Femur (tissue), 1 donor: Measurements from ENCODE around the gene PPTC7.
"Not testable (repeated sequence)": the region's sequence is repeated elsewhere in the genome, so short reads cannot be mapped to it uniquely, and the experiment has no call there.

Source experiments
- DNase-seq: peaks from one replicate; pipeline ENCODE4 v3.0.0-alpha.2; 2017

PPTC7 gene

GRCh38 chr12:110531741-110532333, 51.3 kb downstream of the PPTC7 start:
- no peak for DNase-seq

- DNase-seq, result no peak
These were observed 52.6 kb downstream of the PPTC7 start for GRCh38 chr12:110530511-110530910.

GRCh38 chr12:110528277-110528839, 54.8 kb downstream of the PPTC7 start:
- no peak for DNase-seq

DNA sequence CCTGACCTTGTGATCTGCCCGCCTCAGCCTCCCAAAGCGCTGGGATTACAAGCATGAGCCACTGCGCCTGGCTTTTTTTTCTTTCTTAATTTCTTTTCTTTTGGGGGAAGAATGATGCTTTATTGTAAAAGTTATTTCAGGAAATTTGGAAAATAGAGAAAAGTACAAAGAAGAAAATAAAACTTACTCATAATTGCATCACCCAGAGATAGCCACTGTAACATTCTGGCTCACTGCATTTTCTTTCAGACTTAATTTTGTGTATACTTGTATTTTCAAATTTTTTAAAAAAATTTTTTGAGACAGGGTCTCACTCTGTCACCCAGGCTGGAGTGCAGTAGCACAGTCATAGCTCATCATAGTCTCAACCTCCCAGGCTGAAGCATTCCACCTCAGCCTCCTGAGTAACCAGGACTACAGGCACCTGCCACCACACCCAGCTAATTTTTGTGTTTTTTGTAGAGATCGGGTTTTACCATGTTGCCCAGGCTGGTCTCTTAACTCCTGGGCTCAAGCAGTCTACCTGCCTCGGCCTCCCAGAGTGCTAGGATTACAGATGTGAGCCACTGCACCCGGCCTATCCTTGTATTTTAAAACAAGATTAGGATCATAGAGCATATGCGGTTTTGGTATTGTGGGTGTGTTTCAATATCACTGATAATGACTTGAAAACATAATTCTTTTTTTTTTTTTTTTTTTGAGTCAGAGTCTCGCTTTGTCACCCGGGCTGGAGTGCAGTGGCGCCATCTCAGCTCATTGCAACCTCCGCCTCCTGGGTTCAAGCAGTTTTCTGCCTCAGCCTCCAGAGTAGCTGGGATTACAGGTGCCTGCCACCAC, 62.0 kb downstream of the PPTC7 start:
- DNase-seq, result not testable (repeated sequence)

DNA sequence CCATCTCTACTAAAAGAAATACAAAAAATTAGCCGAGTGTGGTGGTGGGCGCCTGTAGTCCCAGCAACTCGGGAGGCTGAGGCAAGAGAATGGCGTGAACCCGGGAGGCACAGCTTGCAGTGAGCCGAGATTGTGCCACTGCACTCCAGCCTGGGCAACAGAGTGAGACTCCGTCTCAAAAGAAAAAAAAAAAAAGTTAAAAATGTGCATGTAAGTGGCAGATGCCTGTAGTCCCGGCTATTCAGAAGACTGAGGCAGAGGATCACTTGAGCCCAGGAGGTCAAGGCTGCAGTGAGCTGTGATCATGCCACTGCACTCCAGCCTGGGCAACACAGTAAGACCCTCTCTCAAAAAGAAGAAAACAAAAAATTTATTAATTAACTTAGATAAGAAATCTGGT, 65.1 kb downstream of the PPTC7 start:
- DNase-seq, result not testable (repeated sequence)

GRCh38 chr12:110516995-110517394, 66.1 kb downstream of the PPTC7 start:
- no peak for DNase-seq

DNA sequence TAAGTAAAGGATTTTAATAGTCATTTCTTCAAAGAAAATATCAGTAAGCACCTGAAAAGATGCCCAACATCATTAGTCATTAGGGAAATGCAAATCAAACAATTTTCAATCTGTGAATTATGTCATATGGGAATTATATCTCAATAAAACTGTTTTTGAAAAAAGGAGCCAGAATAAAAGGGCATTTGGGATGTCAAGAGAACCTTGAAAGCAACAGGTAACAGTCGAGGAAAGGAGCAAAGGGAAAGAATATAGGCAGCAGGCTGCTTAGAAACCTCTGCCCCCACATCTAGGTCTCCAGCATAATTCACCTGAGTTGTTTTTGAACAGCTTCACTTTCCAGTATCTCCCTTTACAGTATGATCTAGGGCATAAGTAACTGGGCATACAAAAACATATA, 68.8 kb downstream of the PPTC7 start:
- no peak for DNase-seq

DNA sequence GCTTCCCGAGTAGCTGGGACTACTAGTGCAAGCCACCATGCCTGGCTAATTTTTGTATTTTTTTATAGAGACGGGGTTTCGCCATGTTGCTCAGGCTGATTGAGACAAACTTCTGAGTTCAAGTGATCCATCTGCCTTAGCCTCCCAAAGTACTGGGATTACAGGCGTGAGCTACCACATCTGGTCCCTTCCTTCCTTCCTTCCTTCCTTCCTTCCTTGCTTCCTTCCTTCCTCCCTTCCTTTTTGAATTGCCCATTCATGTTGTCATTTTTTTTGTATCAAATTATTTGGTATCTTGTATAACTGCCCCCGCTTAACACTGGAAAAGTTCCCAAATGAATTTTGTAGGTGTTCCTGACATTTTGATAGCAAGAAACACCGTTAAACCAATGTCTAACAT, 69.3 kb downstream of the PPTC7 start:
- no peak for DNase-seq

DNA sequence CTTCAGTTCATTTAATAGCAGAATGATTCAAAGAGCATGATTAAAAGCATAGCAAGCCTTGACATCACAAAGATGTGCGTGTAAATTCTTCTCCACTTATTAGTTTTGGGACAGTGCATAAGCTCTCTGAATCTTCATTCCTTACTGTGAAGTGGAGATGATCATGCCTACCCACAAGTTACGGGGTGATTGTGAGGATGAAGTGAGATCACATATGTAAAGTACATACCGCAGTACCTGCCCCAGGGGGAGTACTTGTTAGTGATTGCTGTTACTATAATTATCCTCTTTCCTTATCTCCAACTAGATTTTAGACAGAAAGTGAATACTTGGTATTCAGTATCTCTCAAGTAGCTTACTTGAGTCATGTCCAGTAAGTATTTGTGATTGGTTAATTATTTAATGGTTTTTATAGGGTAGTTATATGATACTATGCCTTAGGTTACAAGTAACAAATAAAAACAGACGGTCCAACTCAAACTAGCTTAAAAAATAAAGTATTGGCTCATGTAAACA, 75.0 kb downstream of the PPTC7 start:
- no peak for DNase-seq

DNA sequence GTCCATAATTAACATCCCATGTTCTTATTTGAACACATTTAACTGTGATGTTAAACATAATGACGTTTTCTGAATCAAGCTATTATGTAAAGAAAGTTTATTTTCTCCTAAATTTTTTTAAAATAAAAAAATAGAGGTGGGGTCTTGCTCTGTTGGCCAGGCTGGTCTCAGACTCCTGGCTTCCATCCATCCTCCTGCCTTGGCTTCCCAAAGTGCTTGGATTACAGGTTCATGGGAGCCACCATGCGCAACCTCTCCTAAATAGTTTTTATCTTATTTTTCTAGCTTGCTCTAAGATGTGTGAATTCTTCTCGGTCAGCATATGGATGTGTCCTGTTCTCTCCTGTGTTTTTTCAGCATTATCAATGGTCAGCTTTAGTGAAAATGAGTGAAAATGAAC, 77.8 kb downstream of the PPTC7 start:
- DNase-seq, result no peak

GRCh38 chr12:110503432-110503831, 79.7 kb downstream of the PPTC7 start:
- DNase-seq, result no peak

DNA sequence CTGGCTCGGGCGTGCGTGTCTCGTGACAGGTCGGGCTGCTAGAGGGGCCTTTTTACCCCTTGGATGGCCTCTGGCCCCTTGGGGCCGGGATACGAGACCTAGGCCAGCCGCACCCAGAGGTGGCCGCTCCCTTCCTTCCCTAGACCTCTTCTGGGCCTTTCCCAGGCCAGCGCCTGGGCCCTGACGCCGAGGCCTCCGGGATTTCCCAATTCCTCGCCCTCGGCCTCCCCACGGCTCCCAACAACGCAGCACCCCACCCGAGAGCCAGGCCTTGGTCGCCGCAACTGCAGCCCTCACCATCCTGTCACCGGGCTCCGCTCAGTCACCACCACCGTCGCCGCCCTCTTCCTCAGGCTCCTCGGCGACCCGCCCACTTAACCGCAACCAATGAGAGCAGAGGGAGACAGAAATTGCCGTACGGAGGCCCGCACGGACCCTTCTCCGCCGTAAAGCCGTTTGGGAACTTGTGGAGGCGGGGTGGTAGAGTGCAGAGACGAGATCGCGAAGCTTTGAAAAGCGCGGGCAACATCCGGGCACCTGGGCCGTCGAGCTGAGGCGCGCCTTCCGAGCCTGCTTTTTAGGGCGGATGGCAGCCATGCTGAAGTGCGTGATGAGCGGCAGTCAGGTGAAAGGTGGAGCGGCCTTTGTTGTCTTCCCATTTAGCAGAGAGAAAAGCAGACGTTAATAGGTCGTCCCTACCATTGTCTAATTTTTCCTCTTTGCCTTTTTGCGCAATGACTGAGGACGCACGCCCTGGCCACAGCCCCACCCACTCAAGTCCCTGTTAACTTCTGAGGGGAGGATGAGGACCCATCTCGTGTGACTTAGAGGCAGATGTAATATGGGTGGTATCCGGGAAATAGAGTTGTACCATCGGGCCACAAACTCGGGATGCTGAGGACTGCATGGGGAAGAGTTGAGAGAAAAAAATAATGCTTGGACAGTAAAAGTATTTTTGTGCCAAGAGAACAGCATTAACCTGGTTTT, 81.1 kb downstream of the PPTC7 start, which contains the start of the genes RAD9B and VPS29:
TSS of gene RAD9B (plus strand) at position 580 of the 987 bp plus-strand sequence. CDS start at position 587, 7 bp downstream.
TSS of gene VPS29 (minus strand) at position 360 of the 987 bp plus-strand sequence. CDS start at position 300, 60 bp downstream.
- DNase-seq, result peak; percentile 99

DNA sequence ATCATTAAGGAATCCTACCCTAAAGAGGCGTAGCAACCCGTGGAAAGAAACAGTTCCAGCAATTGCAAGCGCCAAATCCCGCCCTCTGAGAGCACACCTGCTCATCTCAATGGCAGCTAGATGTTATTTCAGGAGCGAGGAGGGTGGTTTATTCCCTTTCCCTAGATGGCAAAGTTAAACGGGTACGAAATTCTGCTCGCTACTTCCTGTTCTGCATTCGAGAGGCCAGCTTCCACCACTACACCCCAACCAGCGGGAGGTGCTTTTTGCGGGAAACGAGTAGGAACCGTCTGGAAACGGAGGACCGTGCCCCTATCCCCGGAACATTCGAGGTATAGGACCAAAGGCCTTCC, 81.7 kb downstream of the PPTC7 start:
- DNase-seq, result no peak

- DNase-seq, result no peak
These were observed 84.0 kb downstream of the PPTC7 start for GRCh38 chr12:110498984-110499706.
